Endometrium (tissue), 2 donors: ENCODE data around the gene CHRD.

Source experiments
- FAIRE-seq: peaks from 2 replicates; lab custom pipeline; 2012; peaks lifted over from hg19 to GRCh38; lab: Jason Lieb, UNC
- donor health status: control.
- donor health status: control.

CHRD gene

GRCh38 chr3:184346480-184347190 is 33.2 kb upstream of the CHRD start:
- no peak for FAIRE-seq

GRCh38 chr3:184347321-184348056 is 32.4 kb upstream of the CHRD start:
- no peak for FAIRE-seq

- FAIRE-seq: no peak
Measured at GRCh38 chr3:184348057-184348382, 31.8 kb upstream of the CHRD start.

GRCh38 chr3:184349563-184350470 is 30.0 kb upstream of the CHRD start:
- FAIRE-seq: no peak

GRCh38 chr3:184350618-184351017 is 29.2 kb upstream of the CHRD start:
- no peak for FAIRE-seq

GRCh38 chr3:184351511-184352148 is 28.2 kb upstream of the CHRD start:
- FAIRE-seq: no peak

GRCh38 chr3:184352149-184352785 is 27.6 kb upstream of the CHRD start:
- no peak for FAIRE-seq

DNA sequence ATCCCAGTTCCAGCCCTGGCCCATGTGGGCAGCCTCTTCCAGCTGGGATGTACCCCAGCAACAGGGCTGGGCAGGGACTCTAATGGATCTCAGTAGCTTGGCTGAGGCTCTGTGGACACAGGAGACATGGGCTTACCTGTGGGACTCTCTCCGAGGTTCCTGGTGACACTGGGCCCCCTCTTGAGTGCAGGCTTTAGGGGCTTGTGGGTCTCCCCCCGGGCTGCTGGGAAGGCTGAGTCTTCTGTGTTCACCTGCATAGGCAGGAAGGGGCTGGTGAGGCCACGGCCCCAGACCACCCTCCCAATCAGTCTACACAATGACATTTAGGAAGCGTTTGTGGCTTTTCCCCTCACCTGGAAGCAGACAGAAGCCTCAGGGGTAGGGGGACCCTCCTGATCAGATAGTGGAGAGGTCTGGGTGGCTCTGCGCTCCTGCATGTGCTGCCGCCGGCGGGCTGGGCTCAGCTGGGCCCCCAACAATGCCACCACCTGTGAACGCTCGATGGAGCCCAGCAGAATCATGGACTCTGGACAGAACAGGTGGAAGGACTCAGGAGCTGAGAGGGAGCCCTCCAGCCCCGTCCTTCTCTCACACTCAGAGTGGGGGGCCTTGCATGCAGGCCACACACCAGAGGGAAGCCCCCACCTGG is 26.8 kb upstream of the CHRD start:
- FAIRE-seq: no peak

DNA sequence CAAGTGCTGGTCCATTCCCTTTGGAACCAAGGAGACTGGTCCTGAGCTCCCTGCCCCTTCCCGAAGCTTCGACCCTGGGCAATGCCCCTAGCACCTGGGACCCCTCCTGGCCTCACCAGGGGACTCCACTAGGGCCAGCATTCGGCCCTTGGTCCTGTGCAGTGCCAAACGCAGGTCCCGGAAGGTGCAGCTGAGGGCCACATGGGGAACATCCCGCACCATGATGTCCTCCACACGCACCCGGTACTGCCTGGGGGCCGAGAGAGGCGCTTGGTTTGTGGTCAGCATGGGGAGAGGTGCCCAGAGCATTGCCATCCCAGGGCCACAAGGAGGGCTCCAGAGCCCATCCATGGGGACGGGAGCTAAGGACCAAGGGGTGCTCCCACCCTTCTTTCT is 26.3 kb upstream of the CHRD start:
- FAIRE-seq: no peak

DNA sequence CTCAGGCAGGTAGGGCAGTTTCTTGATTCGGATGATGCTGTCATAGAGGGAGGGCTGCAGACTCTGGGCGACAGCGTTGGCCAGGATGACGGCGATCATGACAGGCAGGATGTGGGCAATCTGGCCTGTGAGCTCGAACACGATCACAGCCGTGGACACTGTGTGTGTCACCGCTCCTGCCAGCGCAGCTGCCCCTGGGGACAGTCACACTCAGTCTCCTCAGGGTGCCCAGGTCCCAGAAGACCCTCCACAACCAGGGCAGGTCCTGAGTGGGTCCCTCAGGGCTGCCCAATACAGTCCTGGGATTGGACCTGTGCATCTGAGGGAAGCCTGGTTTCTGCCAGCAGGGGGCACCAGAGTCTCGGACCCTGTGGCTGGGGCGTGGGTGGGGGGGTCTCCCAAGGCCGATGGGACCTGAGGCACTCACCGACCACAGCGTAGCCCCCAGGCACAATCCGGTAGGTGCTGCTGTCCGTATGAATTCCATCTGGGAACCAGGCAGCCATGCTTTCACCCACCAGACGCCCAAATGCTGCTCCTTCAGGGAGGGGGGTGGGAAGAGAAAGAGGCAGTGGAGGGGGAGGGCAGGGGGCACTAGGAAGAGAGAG is 25.6 kb upstream of the CHRD start:
- FAIRE-seq: no peak

GRCh38 chr3:184354754-184355153 is 25.1 kb upstream of the CHRD start:
- FAIRE-seq: no peak

- FAIRE-seq: no peak
Measured at GRCh38 chr3:184355261-184356040, 24.4 kb upstream of the CHRD start.

DNA sequence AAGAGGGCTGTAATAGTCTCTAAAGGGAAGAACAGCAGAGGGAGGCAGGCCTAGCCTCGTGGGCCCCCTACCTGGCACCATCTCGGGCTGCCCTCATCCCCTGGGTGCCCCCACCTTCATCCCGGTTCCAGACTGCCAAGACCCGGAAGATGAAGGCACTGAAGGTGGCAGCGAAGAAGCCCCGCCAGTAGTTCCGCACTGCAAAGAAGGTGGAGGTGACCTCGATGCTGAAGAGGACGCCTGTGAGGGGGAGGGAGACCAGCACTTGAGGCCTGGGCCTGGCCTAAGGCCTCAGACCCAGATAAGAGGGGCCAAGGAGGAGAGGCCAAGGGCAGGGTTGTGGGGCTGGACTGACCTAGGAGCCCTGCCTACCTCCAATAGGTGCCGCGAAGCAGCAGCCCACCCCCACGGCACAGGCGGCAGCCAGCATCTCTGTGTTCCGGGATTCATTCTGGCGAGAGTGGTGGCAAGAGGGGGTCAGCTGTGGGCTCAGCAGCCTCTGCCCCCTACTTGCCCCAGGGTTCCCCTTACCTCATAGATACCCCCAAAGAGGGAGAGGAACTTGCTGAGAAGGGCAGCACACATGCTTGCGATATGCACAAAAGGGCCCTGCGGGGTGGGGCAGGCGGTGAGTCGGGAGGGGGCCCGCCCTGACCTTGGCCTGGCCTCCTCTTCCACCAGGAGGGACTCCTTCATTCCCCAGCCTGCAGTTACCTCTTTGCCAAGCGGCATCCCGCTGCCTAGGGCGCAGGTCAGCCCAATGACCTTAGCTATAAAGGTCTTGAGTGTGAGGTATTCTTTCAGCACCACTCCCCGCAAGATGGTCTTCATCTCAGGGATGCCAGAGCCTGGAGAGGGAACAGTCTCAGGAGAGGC is 22.4 kb upstream of the CHRD start:
- FAIRE-seq: no peak

GRCh38 chr3:184358124-184358767 is 21.6 kb upstream of the CHRD start:
- no peak for FAIRE-seq

DNA sequence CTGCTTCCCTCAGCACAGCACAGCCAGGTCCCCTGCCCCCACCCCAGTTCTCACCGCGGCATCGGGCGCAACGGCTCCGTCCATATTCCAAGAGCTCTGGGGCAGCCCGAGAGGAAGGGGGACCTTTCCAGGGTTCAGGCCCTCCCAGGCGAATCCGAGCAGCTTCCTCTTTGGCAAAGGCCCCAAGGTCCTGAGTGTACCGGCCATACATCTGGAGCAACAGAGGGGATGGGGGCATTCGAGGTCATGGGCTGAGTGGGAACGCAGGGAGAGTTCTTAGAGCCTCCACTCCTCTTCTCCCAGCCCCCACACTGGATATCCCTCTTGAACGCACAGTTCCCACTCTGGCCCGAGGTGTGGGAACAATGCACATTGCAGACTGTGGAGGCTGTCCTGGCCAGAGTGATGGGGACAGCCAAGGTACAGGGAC is 20.9 kb upstream of the CHRD start:
- no peak for FAIRE-seq

DNA sequence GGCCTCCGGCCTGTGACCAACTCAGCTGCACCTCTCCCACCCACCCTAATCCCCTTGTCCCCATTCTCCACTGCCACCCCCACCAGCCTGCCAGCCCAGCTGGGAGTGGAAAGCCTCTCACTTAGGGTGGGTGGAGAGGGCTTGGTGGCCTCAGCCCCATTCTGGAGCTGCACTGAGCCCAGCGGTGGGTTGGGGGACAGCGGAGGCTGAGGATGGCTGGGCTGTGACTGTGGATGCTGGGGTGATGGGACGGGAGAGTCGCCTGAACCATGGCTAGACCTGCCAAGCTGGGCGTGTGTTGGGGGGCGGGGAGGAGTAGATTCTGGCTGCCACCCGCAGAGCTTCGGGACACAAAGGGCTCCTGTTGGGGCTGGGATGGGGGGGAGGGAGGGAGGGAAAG is 20.2 kb upstream of the CHRD start:
- FAIRE-seq: no peak

- no peak for FAIRE-seq
Measured at GRCh38 chr3:184360070-184360928, 19.6 kb upstream of the CHRD start.
